SK-MEL-5 (cell line): Measurements from ENCODE around the gene TMEM178A. TPM values are rescaled to one million over a fixed set of nuclear protein-coding genes. Genes with fewer than 3 reads are reported as not detected.

Experiments
- DNase-seq: peaks from one replicate; pipeline ENCODE4 v3.0.0-alpha.2; 2016; ENCODE audit warnings: low read depth, low spot score
- in situ Hi-C: cut with HindIII; loops from 2 replicates; pipeline ENCODE4 v1.10.0; 2016; ENCODE audit warnings: low sequenced_read_pairs, high pct_unique_total_duplicates, low pct_unique_long_range_greater_than_20kb
- total RNA-seq: library from RNA; depleted of rRNA; stranded (reverse); fragments of >200 nt; shearing (Covaris generic); gene quantifications from 2 replicates; pipeline ENCODE4 v1.2.3, GENCODE V29; 2014; rRNA removed

Gene TMEM178A
- total RNA-seq, 1 experiment from 2014 or later = 0.32 TPM

DNA sequence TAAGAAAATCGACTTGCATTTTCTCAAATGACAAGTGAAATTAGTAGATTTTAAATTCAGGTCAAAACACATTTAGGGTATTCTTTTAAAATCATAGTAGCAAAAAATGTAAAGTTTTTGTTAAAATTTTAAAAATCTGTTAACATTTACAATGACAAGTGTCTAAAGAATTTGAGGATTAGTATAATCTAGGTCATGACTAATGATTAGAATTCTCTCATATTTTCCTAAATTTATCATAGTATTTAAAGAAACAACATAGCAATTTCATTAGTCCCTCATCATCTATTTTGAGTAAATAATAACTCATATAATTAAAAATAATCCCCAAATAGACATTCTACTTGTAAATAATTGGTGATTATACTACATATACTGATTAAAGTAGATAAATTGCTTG lies 89.7 kb downstream of the TMEM178A start:
- in situ Hi-C loops = no loop called here
- DNase-seq = no peak

- in situ Hi-C loops = no loop called here
- no peak for DNase-seq
Observed at GRCh38 chr2:39757156-39757555, 91.4 kb downstream of the TMEM178A start.

- DNase-seq = no peak
- in situ Hi-C loops = no loop called here
Observed at GRCh38 chr2:39762448-39762847, 96.7 kb downstream of the TMEM178A start.

Other genes with a start within 250 kb of the TMEM178A start
- gene MAP4K3, start 228.6 kb upstream of the TMEM178A start, total RNA-seq = 68.4 and 73.1 TPM in 2 replicates
- 12.1 and 14.7 TPM in 2 replicates for gene THUMPD2, start 113.3 kb downstream of the TMEM178A start, total RNA-seq